ENCODE results near the gene ZNF311.
"Not testable (repeated sequence)": the region's sequence is repeated elsewhere in the genome, so short reads cannot be mapped to it uniquely, and the experiment has no call there.

Gene ZNF311

GRCh38 chr6:28985462-28986164 lies 19.5 kb downstream of the ZNF311 start:
- in situ Hi-C loops (cut with MboI; ENCODE audit: low sequenced_read_pairs): loop anchor here (25.0 kb wide), 3 partner anchors 98 to 1823 kb away; a partner anchor contains a TSS

GRCh38 chr6:28983838-28984237 lies 21.3 kb downstream of the ZNF311 start:
- in situ Hi-C loops (cut with MboI; ENCODE audit: low sequenced_read_pairs): loop anchor here (25.0 kb wide), 3 partner anchors 97 to 1822 kb away; a partner anchor contains a TSS

GRCh38 chr6:28982476-28983266 lies 22.4 kb downstream of the ZNF311 start:
- in situ Hi-C loops (cut with MboI; ENCODE audit: low sequenced_read_pairs): loop anchor here (25.0 kb wide), 3 partner anchors 95 to 1820 kb away; a partner anchor contains a TSS

- in situ Hi-C loops (cut with MboI; ENCODE audit: low sequenced_read_pairs): loop anchor here (25.0 kb wide), 3 partner anchors 95 to 1820 kb away; a partner anchor contains a TSS
Measured at GRCh38 chr6:28981833-28982475, 23.2 kb downstream of the ZNF311 start.

- in situ Hi-C loops (cut with MboI; ENCODE audit: low sequenced_read_pairs): loop anchor here (25.0 kb wide), 3 partner anchors 94 to 1819 kb away; a partner anchor contains a TSS
Measured at GRCh38 chr6:28981431-28981832, 23.7 kb downstream of the ZNF311 start.

GRCh38 chr6:28980852-28981430 lies 24.2 kb downstream of the ZNF311 start:
- in situ Hi-C loops (cut with MboI; ENCODE audit: low sequenced_read_pairs): loop anchor here (25.0 kb wide), 3 partner anchors 94 to 1819 kb away; a partner anchor contains a TSS

GRCh38 chr6:28980137-28980851 lies 24.8 kb downstream of the ZNF311 start:
- in situ Hi-C loops (cut with MboI; ENCODE audit: low sequenced_read_pairs): loop anchor here (25.0 kb wide), 3 partner anchors 93 to 1818 kb away; a partner anchor contains a TSS

GRCh38 chr6:28979679-28980078 lies 25.4 kb downstream of the ZNF311 start:
- in situ Hi-C loops (cut with MboI; ENCODE audit: low sequenced_read_pairs): loop anchor here (25.0 kb wide), 3 partner anchors 92 to 1817 kb away; a partner anchor contains a TSS

- in situ Hi-C loops (cut with MboI; ENCODE audit: low sequenced_read_pairs): loop anchor here (25.0 kb wide), 3 partner anchors 92 to 1817 kb away; a partner anchor contains a TSS
Measured at GRCh38 chr6:28978959-28979561, 26.1 kb downstream of the ZNF311 start.

GRCh38 chr6:28978133-28978491 lies 27.0 kb downstream of the ZNF311 start:
- in situ Hi-C loops (cut with MboI; ENCODE audit: low sequenced_read_pairs): loop anchor here (25.0 kb wide), 3 partner anchors 91 to 1816 kb away; a partner anchor contains a TSS

- in situ Hi-C loops (cut with MboI; ENCODE audit: low sequenced_read_pairs): loop anchor here (25.0 kb wide), 3 partner anchors 90 to 1815 kb away; a partner anchor contains a TSS
Measured at GRCh38 chr6:28977341-28978132, 27.6 kb downstream of the ZNF311 start.

- in situ Hi-C loops (cut with MboI; ENCODE audit: low sequenced_read_pairs): loop anchor here (25.0 kb wide), 3 partner anchors 89 to 1814 kb away; a partner anchor contains a TSS
Measured at GRCh38 chr6:28976677-28977076, 28.4 kb downstream of the ZNF311 start.

GRCh38 chr6:28974505-28974904 lies 30.6 kb downstream of the ZNF311 start:
- in situ Hi-C loops (cut with MboI; ENCODE audit: low sequenced_read_pairs): no loop called here

GRCh38 chr6:28970056-28970455 lies 35.1 kb downstream of the ZNF311 start:
- in situ Hi-C loops (cut with MboI; ENCODE audit: low sequenced_read_pairs): not testable (repeated sequence)

GRCh38 chr6:28969129-28969528 lies 36.0 kb downstream of the ZNF311 start:
- in situ Hi-C loops (cut with MboI; ENCODE audit: low sequenced_read_pairs): no loop called here

GRCh38 chr6:28968476-28968875 lies 36.6 kb downstream of the ZNF311 start:
- in situ Hi-C loops (cut with MboI; ENCODE audit: low sequenced_read_pairs): no loop called here

GRCh38 chr6:28965706-28966105 lies 39.4 kb downstream of the ZNF311 start:
- in situ Hi-C loops (cut with MboI; ENCODE audit: low sequenced_read_pairs): no loop called here

GRCh38 chr6:28960846-28961500 lies 44.1 kb downstream of the ZNF311 start:
- in situ Hi-C loops (cut with MboI; ENCODE audit: low sequenced_read_pairs): no loop called here
